HCT116 (cell line): ENCODE data around the gene PSMC5.

Source experiments
- CEBPB ChIP-seq: IDR thresholded peaks from 2 replicates; pipeline ENCODE4 v1.6.1; 2012; ENCODE audit warnings: low read depth
- EZH2 ChIP-seq: fragments of 200-600 bp; sonication (generic); IDR thresholded peaks from 2 replicates; pipeline ENCODE4 v1.6.1; 2017; ENCODE audit warnings: antibody characterized with exemption, mixed run types
- EZH2phosphoT487 ChIP-seq: fragments of 200-600 bp; IDR thresholded peaks from 2 replicates; pipeline ENCODE4 v1.6.1; 2018; ENCODE audit warnings: antibody characterized with exemption, borderline replicate concordance
- MAX ChIP-seq: IDR thresholded peaks from 2 replicates; pipeline ENCODE4 v1.6.1; 2012
- POLR2A ChIP-seq: IDR thresholded peaks from 2 replicates; pipeline ENCODE4 v1.7.0; 2011; ENCODE audit warnings: borderline replicate concordance; ENCODE audit not compliant: insufficient read depth, insufficient read length; ENCODE audit errors: extremely low read depth
- RAD21 ChIP-seq: IDR thresholded peaks from 2 replicates; pipeline ENCODE4 v1.6.1; 2012; ENCODE audit warnings: low read depth, mild to moderate bottlenecking
- REST ChIP-seq: IDR thresholded peaks from 2 replicates; pipeline ENCODE4 v1.6.1; 2012; ENCODE audit warnings: low read depth
- SIN3A ChIP-seq: IDR thresholded peaks from 2 replicates; pipeline ENCODE4 v1.6.1; 2012; ENCODE audit warnings: low read depth
- SP1 ChIP-seq: IDR thresholded peaks from 2 replicates; pipeline ENCODE4 v1.6.1; 2012; ENCODE audit warnings: low read depth
- TCF7L2 ChIP-seq: IDR thresholded peaks from 2 replicates; pipeline ENCODE4 v1.7.0; 2011; ENCODE audit warnings: borderline replicate concordance, inconsistent platforms; ENCODE audit not compliant: insufficient read depth, insufficient read length; ENCODE audit errors: extremely low read depth
- ZFX ChIP-seq: fragments of 450-650 bp; IDR thresholded peaks from 2 replicates; pipeline ENCODE4 v1.6.1; 2017
- TF ChIP-seq, protein P1 (sequence below), 3 experiments: fragments of 200-600 bp in 1 of 3; sonication (generic) in 1 of 3; IDR thresholded peaks in 2 of 3; conservative IDR thresholded peaks in 1 of 3; 2 replicates each; pipeline ENCODE4 v1.5.1; 2012 to 2017; ENCODE audit warnings: low read depth in 2 of 3, low read length in 2 of 3, antibody characterized with exemption in 1 of 3, borderline replicate concordance in 1 of 3, control low read depth in 1 of 3, mild to moderate bottlenecking in 1 of 3, mixed read lengths in 1 of 3, mixed run types in 1 of 3, moderate library complexity in 1 of 3; ENCODE audit not compliant: insufficient read depth in 1 of 3

DNA sequence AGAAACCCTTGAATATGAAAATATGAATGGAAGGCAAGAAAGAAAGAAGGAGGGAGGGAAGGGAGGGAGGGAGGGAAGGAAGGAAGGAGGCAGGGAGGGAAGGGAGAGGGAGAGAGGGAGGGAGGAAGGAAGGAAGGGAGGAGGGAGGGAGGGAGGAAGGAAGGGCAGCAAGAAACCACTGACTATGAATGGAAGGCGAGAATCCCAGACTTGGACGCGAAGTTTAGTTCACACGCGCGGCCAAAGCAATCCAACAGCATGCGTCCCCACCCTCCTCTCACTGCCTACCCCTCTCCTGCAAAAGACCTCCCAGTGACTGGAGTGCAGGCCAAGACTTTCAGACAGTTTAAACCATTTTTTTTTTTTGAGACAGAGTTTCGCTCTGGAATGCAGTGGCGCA is 23.2 kb downstream of the PSMC5 start:
- TF ChIP-seq, protein P1, sequence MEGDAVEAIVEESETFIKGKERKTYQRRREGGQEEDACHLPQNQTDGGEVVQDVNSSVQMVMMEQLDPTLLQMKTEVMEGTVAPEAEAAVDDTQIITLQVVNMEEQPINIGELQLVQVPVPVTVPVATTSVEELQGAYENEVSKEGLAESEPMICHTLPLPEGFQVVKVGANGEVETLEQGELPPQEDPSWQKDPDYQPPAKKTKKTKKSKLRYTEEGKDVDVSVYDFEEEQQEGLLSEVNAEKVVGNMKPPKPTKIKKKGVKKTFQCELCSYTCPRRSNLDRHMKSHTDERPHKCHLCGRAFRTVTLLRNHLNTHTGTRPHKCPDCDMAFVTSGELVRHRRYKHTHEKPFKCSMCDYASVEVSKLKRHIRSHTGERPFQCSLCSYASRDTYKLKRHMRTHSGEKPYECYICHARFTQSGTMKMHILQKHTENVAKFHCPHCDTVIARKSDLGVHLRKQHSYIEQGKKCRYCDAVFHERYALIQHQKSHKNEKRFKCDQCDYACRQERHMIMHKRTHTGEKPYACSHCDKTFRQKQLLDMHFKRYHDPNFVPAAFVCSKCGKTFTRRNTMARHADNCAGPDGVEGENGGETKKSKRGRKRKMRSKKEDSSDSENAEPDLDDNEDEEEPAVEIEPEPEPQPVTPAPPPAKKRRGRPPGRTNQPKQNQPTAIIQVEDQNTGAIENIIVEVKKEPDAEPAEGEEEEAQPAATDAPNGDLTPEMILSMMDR (IDR thresholded peaks at IDR 0.05 in 2 of 3, conservative IDR thresholded peaks at IDR 0.05 in 1 of 3; ENCODE audit: borderline replicate concordance in 1 of 3, insufficient read depth in 1 of 3, low read depth in 2 of 3, low read length in 2 of 3): no peak
- no peak for TF ChIP-seq EZH2
- TF ChIP-seq MAX: no peak
- no peak for TF ChIP-seq SIN3A
- TF ChIP-seq POLR2A: no peak
- TF ChIP-seq EZH2phosphoT487: no peak
- no peak for TF ChIP-seq CEBPB
- TF ChIP-seq REST: no peak
- TF ChIP-seq ZFX: no peak
- no peak for TF ChIP-seq SP1
- TF ChIP-seq RAD21: no peak
- TF ChIP-seq TCF7L2: no peak
